AG10803 (cell line): ENCODE measurements around the gene KLHL12.
"Not testable (repeated sequence)": the region's sequence is repeated elsewhere in the genome, so short reads cannot be mapped to it uniquely, and the experiment has no call there.

Experiments used
- DNase-seq: peaks from one replicate; pipeline ENCODE4 v3.0.0; 2010; ENCODE audit warnings: low read depth
- H3K4me3 ChIP-seq: 2 replicates; pipeline ENCODE4 v1.5.1; 2011; ENCODE audit warnings: mild to moderate bottlenecking, low read length, control low read depth
- TF ChIP-seq, protein P1 (sequence below): conservative IDR thresholded peaks from 2 replicates; pipeline ENCODE4 v1.5.1; 2011; ENCODE audit warnings: mild to moderate bottlenecking, low read length, control low read depth, inconsistent platforms

The KLHL12 gene

DNA sequence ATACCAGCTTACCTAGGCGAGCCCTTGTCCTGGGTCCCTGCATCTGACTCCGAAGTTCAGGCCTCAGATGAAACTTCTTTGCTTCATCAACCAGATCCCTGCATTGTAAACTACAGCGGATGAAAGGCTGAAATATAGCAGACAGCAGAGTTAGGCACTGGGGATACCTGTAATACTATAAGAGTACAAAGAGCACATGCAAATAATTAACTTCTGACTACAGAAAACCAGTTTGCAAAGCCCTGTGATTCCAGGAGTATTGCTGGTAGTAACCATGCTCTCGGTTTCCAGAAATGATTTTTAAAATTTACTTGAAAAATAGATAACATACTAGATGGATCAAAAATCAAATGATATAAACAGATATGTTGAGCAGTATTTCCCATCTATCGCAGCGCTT lies 18.0 kb downstream of the KLHL12 start:
- no peak overlapping the region for H3K4me3 ChIP-seq
- TF ChIP-seq, protein P1, sequence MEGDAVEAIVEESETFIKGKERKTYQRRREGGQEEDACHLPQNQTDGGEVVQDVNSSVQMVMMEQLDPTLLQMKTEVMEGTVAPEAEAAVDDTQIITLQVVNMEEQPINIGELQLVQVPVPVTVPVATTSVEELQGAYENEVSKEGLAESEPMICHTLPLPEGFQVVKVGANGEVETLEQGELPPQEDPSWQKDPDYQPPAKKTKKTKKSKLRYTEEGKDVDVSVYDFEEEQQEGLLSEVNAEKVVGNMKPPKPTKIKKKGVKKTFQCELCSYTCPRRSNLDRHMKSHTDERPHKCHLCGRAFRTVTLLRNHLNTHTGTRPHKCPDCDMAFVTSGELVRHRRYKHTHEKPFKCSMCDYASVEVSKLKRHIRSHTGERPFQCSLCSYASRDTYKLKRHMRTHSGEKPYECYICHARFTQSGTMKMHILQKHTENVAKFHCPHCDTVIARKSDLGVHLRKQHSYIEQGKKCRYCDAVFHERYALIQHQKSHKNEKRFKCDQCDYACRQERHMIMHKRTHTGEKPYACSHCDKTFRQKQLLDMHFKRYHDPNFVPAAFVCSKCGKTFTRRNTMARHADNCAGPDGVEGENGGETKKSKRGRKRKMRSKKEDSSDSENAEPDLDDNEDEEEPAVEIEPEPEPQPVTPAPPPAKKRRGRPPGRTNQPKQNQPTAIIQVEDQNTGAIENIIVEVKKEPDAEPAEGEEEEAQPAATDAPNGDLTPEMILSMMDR = no peak
- no peak for DNase-seq

DNA sequence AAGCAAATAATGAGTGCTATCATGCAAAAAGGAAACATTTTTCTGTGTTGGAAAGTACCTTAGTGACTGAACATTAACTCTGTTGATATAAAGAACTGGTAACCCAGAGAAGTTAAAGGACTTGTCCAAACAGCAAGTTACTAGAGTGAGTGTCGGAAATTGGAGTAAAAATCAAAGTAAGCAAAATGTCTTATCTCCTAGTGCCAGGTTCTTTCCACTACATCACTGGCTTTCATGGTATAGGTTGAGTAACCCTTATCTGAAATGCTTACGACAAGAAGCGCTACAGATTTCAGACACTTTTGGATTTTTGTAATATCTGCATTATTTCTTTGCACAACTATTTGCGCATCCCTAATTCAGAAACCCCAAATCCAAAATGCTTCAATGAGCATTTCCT lies 21.7 kb downstream of the KLHL12 start:
- TF ChIP-seq, protein P1 = no peak

DNA sequence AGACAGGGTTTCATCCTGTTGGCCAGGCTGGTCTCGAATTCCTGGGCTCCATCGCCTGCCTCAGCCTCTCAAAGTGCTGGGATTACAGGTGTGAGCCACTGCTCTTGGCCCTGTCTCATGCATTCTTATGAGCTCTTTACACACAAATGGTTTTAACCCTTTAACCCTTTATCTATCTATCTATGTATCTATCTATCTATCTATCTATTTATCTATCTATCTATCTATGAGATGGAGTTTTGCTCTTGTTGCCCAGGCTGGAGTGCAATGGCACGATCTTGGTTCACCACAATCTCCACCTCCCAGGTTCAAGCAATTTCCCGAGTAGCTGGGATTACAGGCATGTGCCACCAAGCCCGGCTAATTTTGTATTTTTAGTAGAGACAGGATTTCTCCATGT lies 23.2 kb downstream of the KLHL12 start:
- not testable (repeated sequence) for H3K4me3 ChIP-seq, DNase-seq

More for the DNA sequence above, 21.7 kb downstream of the KLHL12 start:
- DNase-seq = no peak
- no peak overlapping the region for H3K4me3 ChIP-seq

DNA sequence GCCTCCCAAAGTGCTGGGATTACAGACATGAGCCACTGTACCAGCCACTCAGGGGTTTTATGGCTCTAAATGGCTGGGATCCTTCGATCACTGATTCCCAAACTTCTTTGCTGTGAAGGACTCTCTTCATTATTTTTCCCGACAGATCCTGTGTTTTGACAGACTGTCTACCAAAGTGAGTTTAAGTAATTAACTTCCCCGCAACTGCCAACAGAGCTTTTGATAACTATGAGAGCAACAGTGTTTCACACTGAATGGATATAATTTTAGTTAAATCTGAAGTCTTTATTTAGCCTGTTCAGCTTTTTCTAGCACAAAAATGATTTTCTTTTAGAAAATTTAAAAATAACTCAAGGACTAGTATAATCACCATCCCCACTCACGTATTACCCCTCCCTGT lies 25.5 kb downstream of the KLHL12 start:
- TF ChIP-seq, protein P1 = no peak
- DNase-seq = no peak
- H3K4me3 ChIP-seq = no peak overlapping the region

DNA sequence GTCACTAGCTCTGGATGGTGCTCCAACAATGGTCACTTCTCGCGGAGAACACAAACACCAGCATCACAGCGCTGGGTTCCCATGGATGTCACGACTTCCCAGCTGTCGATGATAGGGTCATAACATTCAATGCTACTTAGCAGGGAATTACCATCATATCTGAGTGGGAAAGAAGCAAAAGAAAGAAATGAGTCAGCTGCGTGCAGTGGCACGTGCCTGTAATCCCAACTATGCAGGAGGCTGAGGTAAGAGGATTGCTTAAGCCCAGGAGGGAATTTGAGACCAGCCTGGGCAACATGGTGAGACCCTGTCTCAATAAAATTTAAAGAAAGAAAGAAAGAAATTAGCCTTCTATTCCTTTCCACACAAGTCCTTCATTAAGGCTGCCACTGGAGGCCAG lies 34.5 kb downstream of the KLHL12 start:
- TF ChIP-seq, protein P1 = no peak
- no peak overlapping the region for H3K4me3 ChIP-seq
- no peak for DNase-seq

DNA sequence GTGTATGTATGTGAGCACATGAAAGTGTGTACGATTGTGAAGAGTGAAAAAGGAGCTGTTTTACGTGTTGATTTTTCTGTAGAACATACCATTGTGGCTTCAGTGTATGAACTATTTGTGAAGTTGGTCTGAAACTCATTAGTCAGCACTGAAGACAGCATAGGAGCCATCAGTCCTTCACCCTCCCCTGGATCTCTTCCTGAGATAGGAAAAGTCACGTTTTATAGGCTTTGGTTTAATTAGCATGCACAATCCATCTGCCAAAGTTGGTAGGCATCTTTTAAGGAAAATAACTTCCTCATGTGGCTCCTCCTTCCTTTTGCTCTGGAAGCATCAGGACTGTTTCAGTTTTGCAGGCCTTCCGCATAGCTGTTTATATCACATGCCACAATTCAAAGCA lies 36.6 kb downstream of the KLHL12 start:
- peak; percentile 36 for DNase-seq
- no peak overlapping the region for H3K4me3 ChIP-seq
- TF ChIP-seq, protein P1 = no peak

DNA sequence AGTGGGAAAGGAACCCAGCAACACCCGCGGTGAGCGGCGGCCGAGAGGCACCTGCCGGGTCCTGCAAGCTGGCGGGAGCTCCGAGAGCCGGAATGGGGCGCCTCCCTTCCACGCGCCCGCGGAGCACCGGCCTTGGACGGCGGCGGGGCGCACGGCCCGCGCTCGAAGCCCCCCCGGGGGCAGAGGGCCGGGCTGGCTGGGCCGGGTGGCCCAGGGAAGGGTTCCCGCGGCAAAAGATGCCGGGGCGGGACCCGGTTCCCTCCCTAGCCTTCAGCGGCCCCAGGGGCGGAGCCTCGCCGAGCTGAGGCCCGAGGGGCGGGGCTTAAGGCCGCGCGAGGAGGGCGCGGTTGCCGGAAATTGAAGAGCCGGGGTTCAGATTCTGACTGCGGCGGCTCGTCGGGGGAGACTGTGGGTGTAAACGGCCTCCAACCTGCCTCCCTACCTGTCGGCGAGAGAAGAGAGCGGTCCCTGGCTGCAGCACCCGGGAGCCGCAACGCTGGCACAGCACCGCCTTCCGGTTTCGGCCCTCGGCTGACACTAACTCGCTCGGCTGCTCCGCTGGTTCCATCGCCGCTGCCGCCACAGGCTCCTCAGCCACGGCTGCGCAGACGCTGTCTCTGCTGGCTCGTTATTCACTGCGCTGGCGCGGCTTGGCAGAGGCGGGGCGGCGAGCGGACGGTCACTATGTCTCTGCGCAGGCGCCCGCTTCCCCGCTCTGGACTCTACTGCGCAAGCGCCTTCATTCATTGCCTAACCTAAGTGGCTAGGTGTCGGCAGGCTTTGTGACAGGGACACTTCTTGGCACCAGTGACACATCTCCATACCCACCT lies 38.3 kb downstream of the KLHL12 start, which contains the start of gene RABIF:
Gene RABIF, minus strand, starts transcription at position 619 of the 830 bp plus-strand sequence. Its CDS starts 51 bp downstream, at position 568.
- peak within 1 kb of the TSS; percentile 86 for H3K4me3 ChIP-seq
- TF ChIP-seq, protein P1 = peak; percentile 29; the same call in 1 of the 2 replicates
- peak; percentile 93 for DNase-seq
